GM23248 (cell line): Measurements from ENCODE around the gene AVL9.

Source experiments
- EZH2 ChIP-seq: fragments of 200-600 bp; sonication (generic); IDR thresholded peaks from 2 replicates; pipeline ENCODE4 v1.6.1; 2018; ENCODE audit warnings: antibody characterized with exemption, mild to moderate bottlenecking; ENCODE audit not compliant: insufficient read depth, poor library complexity, severe bottlenecking
- EZH2phosphoT487 ChIP-seq: fragments of 200-600 bp; sonication (generic); IDR thresholded peaks from 2 replicates; pipeline ENCODE4 v1.6.1; 2018; ENCODE audit warnings: antibody characterized with exemption, moderate library complexity, mild to moderate bottlenecking, low read depth; ENCODE audit not compliant: insufficient read depth

DNA sequence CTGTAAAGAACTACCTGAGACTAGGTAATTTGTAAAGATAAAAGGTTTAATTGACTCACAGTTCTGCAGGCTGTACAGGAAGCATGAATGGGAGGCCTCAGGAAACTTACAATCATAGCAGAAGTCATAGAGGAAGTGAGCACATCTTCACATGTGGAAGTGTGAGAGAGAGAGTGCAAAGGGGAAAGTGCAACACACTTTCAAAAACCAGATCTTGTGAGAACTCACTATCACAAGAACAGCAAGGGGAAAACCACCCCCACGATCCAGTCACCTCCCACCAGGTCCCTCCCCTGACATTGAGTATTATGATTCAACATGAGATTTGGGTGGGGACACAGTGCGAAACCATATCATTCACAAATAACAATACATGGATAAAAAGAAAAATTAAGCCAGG, 24.5 kb downstream of the AVL9 start:
- no peak for TF ChIP-seq EZH2
- no peak for TF ChIP-seq EZH2phosphoT487
